TTC549 (cell line): ENCODE data around the gene HSD3B2.
"Not testable (repeated sequence)": the region's sequence is repeated elsewhere in the genome, so short reads cannot be mapped to it uniquely, and the experiment has no call there.

Experiments
- FAIRE-seq: peaks from 2 replicates; lab custom pipeline; 2012; peaks lifted over from hg19 to GRCh38; lab: Jason Lieb, UNC

Gene HSD3B2

GRCh38 chr1:119414950-119415349, at the start of gene HSD3B2:
TSS of gene HSD3B2 (plus strand) at chr1:119415150. CDS start at chr1:119415420, 270 bp downstream.
- no peak for FAIRE-seq

- no peak for FAIRE-seq
Observed at GRCh38 chr1:119366424-119366823, 48.5 kb upstream of the HSD3B2 start.

- FAIRE-seq: no peak
Observed at GRCh38 chr1:119367432-119368124, 47.4 kb upstream of the HSD3B2 start.

- FAIRE-seq: no peak
Observed at GRCh38 chr1:119368554-119368953, 46.4 kb upstream of the HSD3B2 start, which contains the start of gene HAO2. TSS of gene HAO2 (plus strand) at chr1:119368785. CDS start at chr1:119381086, 12,301 bp downstream.

- FAIRE-seq: no peak
Observed at GRCh38 chr1:119370748-119371147, 44.2 kb upstream of the HSD3B2 start.

GRCh38 chr1:119371815-119372214, 43.1 kb upstream of the HSD3B2 start:
- no peak for FAIRE-seq

- FAIRE-seq: no peak
Observed at GRCh38 chr1:119372503-119373086, 42.4 kb upstream of the HSD3B2 start.

- FAIRE-seq: no peak
Observed at GRCh38 chr1:119373465-119373864, 41.5 kb upstream of the HSD3B2 start.

GRCh38 chr1:119374208-119374874, 40.6 kb upstream of the HSD3B2 start:
- no peak for FAIRE-seq

- FAIRE-seq: no peak
Observed at GRCh38 chr1:119375366-119375765, 39.6 kb upstream of the HSD3B2 start.

GRCh38 chr1:119376594-119376993, 38.4 kb upstream of the HSD3B2 start:
- FAIRE-seq: no peak

- not testable (repeated sequence) for FAIRE-seq
Observed at GRCh38 chr1:119377594-119377993, 37.4 kb upstream of the HSD3B2 start.

GRCh38 chr1:119379117-119379516, 35.8 kb upstream of the HSD3B2 start:
- no peak for FAIRE-seq

GRCh38 chr1:119380304-119380703, 34.6 kb upstream of the HSD3B2 start:
- FAIRE-seq: no peak

GRCh38 chr1:119380983-119381662, 33.8 kb upstream of the HSD3B2 start:
- no peak for FAIRE-seq

GRCh38 chr1:119384591-119384990, 30.4 kb upstream of the HSD3B2 start:
- no peak for FAIRE-seq

GRCh38 chr1:119385650-119386049, 29.3 kb upstream of the HSD3B2 start:
- FAIRE-seq: no peak

- FAIRE-seq: no peak
Observed at GRCh38 chr1:119387858-119388257, 27.1 kb upstream of the HSD3B2 start.

GRCh38 chr1:119388450-119388849, 26.5 kb upstream of the HSD3B2 start:
- FAIRE-seq: no peak

GRCh38 chr1:119390526-119390925, 24.4 kb upstream of the HSD3B2 start:
- no peak for FAIRE-seq

- no peak for FAIRE-seq
Observed at GRCh38 chr1:119391749-119392148, 23.2 kb upstream of the HSD3B2 start.

GRCh38 chr1:119394085-119394484, 20.9 kb upstream of the HSD3B2 start:
- no peak for FAIRE-seq

- no peak for FAIRE-seq
Observed at GRCh38 chr1:119396982-119397381, 18.0 kb upstream of the HSD3B2 start.
